K562 (cell line): ENCODE measurements around the gene TIMM44. TPM values are rescaled to one million over a fixed set of nuclear protein-coding genes. Genes with fewer than 3 reads are reported as not detected.

ENCODE experiments used
- BCOR ChIP-seq: fragments of 450-650 bp; IDR thresholded peaks from 2 replicates; pipeline ENCODE4 v1.6.1; 2016
- BRD4 ChIP-seq: fragments of 200-600 bp; sonication (generic); IDR thresholded peaks from 2 replicates; pipeline ENCODE4 v1.6.1; 2017; ENCODE audit warnings: inconsistent platforms
- CEBPB ChIP-seq: fragments of 450-650 bp; IDR thresholded peaks from 2 replicates; pipeline ENCODE4 v1.6.1; 2016; ENCODE audit warnings: missing genetic modification characterization, missing compliant biosample characterization
- ELF2 ChIP-seq: fragments of 250-450 bp; sonication (Bioruptor Pico); IDR thresholded peaks from 2 replicates; pipeline ENCODE4 v1.5.0; 2021; ENCODE audit warnings: mild to moderate bottlenecking
- GATAD2A ChIP-seq: fragments of 450-650 bp; IDR thresholded peaks from 2 replicates; pipeline ENCODE4 v1.6.1; 2017
- HEY1 ChIP-seq: fragments of 250-450 bp; sonication (Bioruptor Pico); IDR thresholded peaks from 2 replicates; pipeline ENCODE4 v1.5.0; 2020; ENCODE audit warnings: mild to moderate bottlenecking, moderate library complexity, borderline replicate concordance
- POLR2AphosphoS5 ChIP-seq: IDR thresholded peaks from 2 replicates; pipeline ENCODE4 v1.6.1; 2011; ENCODE audit warnings: mild to moderate bottlenecking, low read depth, low read length, moderate library complexity; ENCODE audit not compliant: control insufficient read depth, insufficient read depth
- POLR3G ChIP-seq: IDR thresholded peaks from 2 replicates; pipeline ENCODE4 v1.6.1; 2011; ENCODE audit not compliant: insufficient read length, insufficient replicate concordance; ENCODE audit errors: extremely low read depth
- SMAD3 ChIP-seq: fragments of 450-650 bp; formaldehyde crosslinking; conservative IDR thresholded peaks from 2 replicates; pipeline ENCODE4 v1.4.0; 2020; ENCODE audit warnings: mild to moderate bottlenecking
- YBX1 ChIP-seq: fragments of 450-650 bp; IDR thresholded peaks from 2 replicates; pipeline ENCODE4 v1.7.1; 2016; ENCODE audit warnings: mild to moderate bottlenecking
- ZKSCAN8 ChIP-seq: fragments of 200-800 bp; sonication (Bioruptor generic); IDR thresholded peaks from 2 replicates; pipeline ENCODE4 v1.6.1; 2016; ENCODE audit warnings: missing genetic modification characterization, missing compliant biosample characterization
- ZNF212 ChIP-seq: fragments of 450-650 bp; formaldehyde crosslinking; IDR thresholded peaks from 2 replicates; pipeline ENCODE4 v1.4.0; 2020; ENCODE audit warnings: mild to moderate bottlenecking
- ZNF384 ChIP-seq: IDR thresholded peaks from 2 replicates; pipeline ENCODE4 v1.6.1; 2012; ENCODE audit warnings: low read depth, low read length, improper control_type of control experiment
- polyA plus RNA-seq, 8 experiments: library from polyadenylated mRNA; depleted of rRNA in 4 of 8; stranded (reverse) in 5 of 8; unstranded in 3 of 8; fragments of >200 nt; fragmentation: Nextera tagmentation in 2 of 8; fragmentation: Illumina TruSeq in 1 of 8; extraction: Ambion mirVana in 2 of 8; extraction: Trizol in 1 of 8; gene quantifications; 2 replicates each; pipeline versions ENCODE4 v1.2.1 to v1.2.3, GENCODE V29; 2011 to 2014; ENCODE audit warnings: inconsistent platforms in 1 of 8, missing spikeins in 1 of 8
- total RNA-seq, 7 experiments: library from RNA; depleted of rRNA in 6 of 7; stranded (reverse); fragments of >200 nt in 6 of 7; fragmentation: Illumina TruSeq in 2 of 7; extraction: Trizol in 2 of 7; gene quantifications; 2 replicates each; pipeline versions ENCODE4 v1.2.1 to v1.2.3, GENCODE V29; 2011 to 2021; ENCODE audit warnings: low replicate concordance in 1 of 7
- TF ChIP-seq, protein P1 (sequence below): fragments of 250-450 bp; sonication (Bioruptor Pico); IDR thresholded peaks from 2 replicates; pipeline ENCODE4 v1.9.0; 2021; ENCODE audit warnings: mild to moderate bottlenecking, inconsistent platforms
- TF ChIP-seq, protein P2 (sequence below): fragments of 200-800 bp; sonication (Bioruptor generic); IDR thresholded peaks from 2 replicates; pipeline ENCODE4 v1.6.1; 2016; ENCODE audit warnings: missing genetic modification characterization, missing compliant biosample characterization
- TF ChIP-seq, protein P3 (sequence below), 2 experiments: fragments of 450-650 bp; IDR thresholded peaks; 2 replicates each; pipeline ENCODE4 v1.6.1; 2016
- TF ChIP-seq, protein P4 (sequence below): fragments of 450-650 bp; formaldehyde crosslinking; IDR thresholded peaks from 2 replicates; pipeline ENCODE4 v1.4.0; 2022; ENCODE audit warnings: mild to moderate bottlenecking, moderate library complexity

The TIMM44 gene
- total and polyA plus RNA-seq, 9 of the 15 experiments (the other 6 are each of a cell fraction or from before 2014, with no cell fraction given): 10.3 to 231 (median 89.3) TPM

DNA sequence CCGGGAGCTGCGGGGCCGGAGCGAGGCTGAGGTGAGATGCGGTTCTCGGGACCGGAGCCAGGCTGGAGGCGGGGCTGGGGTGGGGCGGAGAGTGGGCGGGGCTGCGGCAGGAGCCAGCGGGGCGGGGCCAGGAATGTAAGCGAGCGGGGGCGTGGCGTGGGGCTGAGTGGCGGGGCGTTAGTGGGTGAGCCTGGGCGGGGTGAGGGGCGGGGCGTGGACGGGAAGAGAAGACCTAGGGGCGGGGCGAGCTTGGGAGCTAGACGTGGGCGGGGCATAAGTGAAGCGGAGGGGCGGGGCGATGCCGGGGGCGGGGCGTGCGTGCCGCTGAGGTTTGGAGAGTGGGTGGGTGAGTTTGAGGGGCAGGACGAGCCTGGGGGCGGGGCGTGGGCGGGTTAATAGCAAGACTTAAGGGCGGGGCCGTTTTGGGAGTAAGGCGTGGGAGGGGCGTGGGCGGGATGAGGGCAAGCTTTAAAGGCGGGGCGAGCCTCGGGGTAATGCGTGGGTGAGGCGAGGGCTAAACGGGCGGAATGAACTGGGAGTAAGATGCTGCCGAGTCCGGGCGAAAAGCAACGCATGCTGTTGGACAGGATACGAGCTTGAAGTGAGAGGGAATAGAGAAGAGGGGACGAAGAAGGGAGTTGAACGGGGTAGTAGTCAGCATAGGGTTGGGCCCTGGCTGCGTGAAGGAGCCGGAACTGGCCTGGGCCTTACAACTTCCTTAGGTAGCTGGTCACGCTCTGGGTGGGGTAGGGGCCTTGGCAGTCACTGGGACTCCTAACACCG lies 22.8 kb downstream of the TIMM44 start (continued):
- TF ChIP-seq, protein P1, sequence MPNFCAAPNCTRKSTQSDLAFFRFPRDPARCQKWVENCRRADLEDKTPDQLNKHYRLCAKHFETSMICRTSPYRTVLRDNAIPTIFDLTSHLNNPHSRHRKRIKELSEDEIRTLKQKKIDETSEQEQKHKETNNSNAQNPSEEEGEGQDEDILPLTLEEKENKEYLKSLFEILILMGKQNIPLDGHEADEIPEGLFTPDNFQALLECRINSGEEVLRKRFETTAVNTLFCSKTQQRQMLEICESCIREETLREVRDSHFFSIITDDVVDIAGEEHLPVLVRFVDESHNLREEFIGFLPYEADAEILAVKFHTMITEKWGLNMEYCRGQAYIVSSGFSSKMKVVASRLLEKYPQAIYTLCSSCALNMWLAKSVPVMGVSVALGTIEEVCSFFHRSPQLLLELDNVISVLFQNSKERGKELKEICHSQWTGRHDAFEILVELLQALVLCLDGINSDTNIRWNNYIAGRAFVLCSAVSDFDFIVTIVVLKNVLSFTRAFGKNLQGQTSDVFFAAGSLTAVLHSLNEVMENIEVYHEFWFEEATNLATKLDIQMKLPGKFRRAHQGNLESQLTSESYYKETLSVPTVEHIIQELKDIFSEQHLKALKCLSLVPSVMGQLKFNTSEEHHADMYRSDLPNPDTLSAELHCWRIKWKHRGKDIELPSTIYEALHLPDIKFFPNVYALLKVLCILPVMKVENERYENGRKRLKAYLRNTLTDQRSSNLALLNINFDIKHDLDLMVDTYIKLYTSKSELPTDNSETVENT: peak; percentile 59
- TF ChIP-seq GATAD2A (0 out of 2 replicates have a peak, but pooled peaks have one; percentile 28), ZNF384 (no peak; the same call in 1 of the 2 replicates), YBX1 (no peak), BCOR (peak; percentile 64), POLR2AphosphoS5 (peak; percentile 68), HEY1 (no peak), CEBPB (no peak), ZKSCAN8 (no peak), BRD4 (no peak), ELF2 (CRISPR knock-in tag) (peak; percentile 63), POLR3G (no peak), SMAD3 (no peak), ZNF212 (CRISPR knock-in tag) (no peak)
- TF ChIP-seq, protein P2, sequence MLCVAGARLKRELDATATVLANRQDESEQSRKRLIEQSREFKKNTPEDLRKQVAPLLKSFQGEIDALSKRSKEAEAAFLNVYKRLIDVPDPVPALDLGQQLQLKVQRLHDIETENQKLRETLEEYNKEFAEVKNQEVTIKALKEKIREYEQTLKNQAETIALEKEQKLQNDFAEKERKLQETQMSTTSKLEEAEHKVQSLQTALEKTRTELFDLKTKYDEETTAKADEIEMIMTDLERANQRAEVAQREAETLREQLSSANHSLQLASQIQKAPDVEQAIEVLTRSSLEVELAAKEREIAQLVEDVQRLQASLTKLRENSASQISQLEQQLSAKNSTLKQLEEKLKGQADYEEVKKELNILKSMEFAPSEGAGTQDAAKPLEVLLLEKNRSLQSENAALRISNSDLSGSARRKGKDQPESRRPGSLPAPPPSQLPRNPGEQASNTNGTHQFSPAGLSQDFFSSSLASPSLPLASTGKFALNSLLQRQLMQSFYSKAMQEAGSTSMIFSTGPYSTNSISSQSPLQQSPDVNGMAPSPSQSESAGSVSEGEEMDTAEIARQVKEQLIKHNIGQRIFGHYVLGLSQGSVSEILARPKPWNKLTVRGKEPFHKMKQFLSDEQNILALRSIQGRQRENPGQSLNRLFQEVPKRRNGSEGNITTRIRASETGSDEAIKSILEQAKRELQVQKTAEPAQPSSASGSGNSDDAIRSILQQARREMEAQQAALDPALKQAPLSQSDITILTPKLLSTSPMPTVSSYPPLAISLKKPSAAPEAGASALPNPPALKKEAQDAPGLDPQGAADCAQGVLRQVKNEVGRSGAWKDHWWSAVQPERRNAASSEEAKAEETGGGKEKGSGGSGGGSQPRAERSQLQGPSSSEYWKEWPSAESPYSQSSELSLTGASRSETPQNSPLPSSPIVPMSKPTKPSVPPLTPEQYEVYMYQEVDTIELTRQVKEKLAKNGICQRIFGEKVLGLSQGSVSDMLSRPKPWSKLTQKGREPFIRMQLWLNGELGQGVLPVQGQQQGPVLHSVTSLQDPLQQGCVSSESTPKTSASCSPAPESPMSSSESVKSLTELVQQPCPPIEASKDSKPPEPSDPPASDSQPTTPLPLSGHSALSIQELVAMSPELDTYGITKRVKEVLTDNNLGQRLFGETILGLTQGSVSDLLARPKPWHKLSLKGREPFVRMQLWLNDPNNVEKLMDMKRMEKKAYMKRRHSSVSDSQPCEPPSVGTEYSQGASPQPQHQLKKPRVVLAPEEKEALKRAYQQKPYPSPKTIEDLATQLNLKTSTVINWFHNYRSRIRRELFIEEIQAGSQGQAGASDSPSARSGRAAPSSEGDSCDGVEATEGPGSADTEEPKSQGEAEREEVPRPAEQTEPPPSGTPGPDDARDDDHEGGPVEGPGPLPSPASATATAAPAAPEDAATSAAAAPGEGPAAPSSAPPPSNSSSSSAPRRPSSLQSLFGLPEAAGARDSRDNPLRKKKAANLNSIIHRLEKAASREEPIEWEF (CRISPR knock-in tag): no peak
- TF ChIP-seq, protein P3, sequence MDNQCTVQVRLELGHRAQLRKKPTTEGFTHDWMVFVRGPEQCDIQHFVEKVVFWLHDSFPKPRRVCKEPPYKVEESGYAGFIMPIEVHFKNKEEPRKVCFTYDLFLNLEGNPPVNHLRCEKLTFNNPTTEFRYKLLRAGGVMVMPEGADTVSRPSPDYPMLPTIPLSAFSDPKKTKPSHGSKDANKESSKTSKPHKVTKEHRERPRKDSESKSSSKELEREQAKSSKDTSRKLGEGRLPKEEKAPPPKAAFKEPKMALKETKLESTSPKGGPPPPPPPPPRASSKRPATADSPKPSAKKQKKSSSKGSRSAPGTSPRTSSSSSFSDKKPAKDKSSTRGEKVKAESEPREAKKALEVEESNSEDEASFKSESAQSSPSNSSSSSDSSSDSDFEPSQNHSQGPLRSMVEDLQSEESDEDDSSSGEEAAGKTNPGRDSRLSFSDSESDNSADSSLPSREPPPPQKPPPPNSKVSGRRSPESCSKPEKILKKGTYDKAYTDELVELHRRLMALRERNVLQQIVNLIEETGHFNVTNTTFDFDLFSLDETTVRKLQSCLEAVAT (IDR thresholded peaks at IDR 0.05): 0 out of 4 replicates have a peak, but pooled peaks of 1 of the 2 experiments have one; percentile 26
- TF ChIP-seq, protein P4, sequence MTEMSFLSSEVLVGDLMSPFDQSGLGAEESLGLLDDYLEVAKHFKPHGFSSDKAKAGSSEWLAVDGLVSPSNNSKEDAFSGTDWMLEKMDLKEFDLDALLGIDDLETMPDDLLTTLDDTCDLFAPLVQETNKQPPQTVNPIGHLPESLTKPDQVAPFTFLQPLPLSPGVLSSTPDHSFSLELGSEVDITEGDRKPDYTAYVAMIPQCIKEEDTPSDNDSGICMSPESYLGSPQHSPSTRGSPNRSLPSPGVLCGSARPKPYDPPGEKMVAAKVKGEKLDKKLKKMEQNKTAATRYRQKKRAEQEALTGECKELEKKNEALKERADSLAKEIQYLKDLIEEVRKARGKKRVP: no peak
